HG03196 (cell line): ENCODE results near the gene KRT32.

Experiments
- ATAC-seq: cut with Tn5 transposase; IDR thresholded peaks from one replicate; pipeline ENCODE4 v1.9.1; 2021; ENCODE audit not compliant: unreplicated experiment

Gene KRT32

GRCh38 chr17:41466988-41467387 lies at the start of gene KRT32:
KRT32 (minus strand) TSS chr17:41467386; CDS start chr17:41467325, 61 bp downstream.
- no peak for ATAC-seq

GRCh38 chr17:41516830-41517283 lies 49.7 kb upstream of the KRT32 start:
- no peak for ATAC-seq

GRCh38 chr17:41516147-41516829 lies 49.1 kb upstream of the KRT32 start:
- ATAC-seq = no peak

GRCh38 chr17:41513168-41513547 lies 46.0 kb upstream of the KRT32 start:
- no peak for ATAC-seq

GRCh38 chr17:41512546-41513167 lies 45.5 kb upstream of the KRT32 start:
- ATAC-seq = no peak

- ATAC-seq = no peak
Measured at GRCh38 chr17:41511716-41512115, 44.5 kb upstream of the KRT32 start.

- no peak for ATAC-seq
Measured at GRCh38 chr17:41511116-41511515, 43.9 kb upstream of the KRT32 start.

- ATAC-seq = no peak
Measured at GRCh38 chr17:41510251-41511065, 43.3 kb upstream of the KRT32 start.

GRCh38 chr17:41507315-41507880 lies 40.2 kb upstream of the KRT32 start:
- no peak for ATAC-seq

- no peak for ATAC-seq
Measured at GRCh38 chr17:41505809-41506767, 38.9 kb upstream of the KRT32 start.

- no peak for ATAC-seq
Measured at GRCh38 chr17:41505007-41505808, 38.0 kb upstream of the KRT32 start, which contains the start of gene KRT13. KRT13 (minus strand) TSS chr17:41505612; CDS start chr17:41505550, 62 bp downstream.

GRCh38 chr17:41504246-41504977 lies 37.2 kb upstream of the KRT32 start:
- no peak for ATAC-seq

GRCh38 chr17:41503202-41503601 lies 36.0 kb upstream of the KRT32 start:
- no peak for ATAC-seq

- no peak for ATAC-seq
Measured at GRCh38 chr17:41500131-41500911, 33.1 kb upstream of the KRT32 start.

GRCh38 chr17:41499714-41500113 lies 32.5 kb upstream of the KRT32 start:
- no peak for ATAC-seq

GRCh38 chr17:41498276-41498675 lies 31.1 kb upstream of the KRT32 start:
- no peak for ATAC-seq

GRCh38 chr17:41496803-41497484 lies 29.8 kb upstream of the KRT32 start:
- no peak for ATAC-seq
